ENCODE measurements around the gene SERPIND1. TPM values are rescaled to one million over a fixed set of nuclear protein-coding genes. Genes with fewer than 3 reads are reported as not detected.
A peak's percentile ranks its signal among the peaks of the same experiment; 100 is the strongest.

SERPIND1 gene, protein sequence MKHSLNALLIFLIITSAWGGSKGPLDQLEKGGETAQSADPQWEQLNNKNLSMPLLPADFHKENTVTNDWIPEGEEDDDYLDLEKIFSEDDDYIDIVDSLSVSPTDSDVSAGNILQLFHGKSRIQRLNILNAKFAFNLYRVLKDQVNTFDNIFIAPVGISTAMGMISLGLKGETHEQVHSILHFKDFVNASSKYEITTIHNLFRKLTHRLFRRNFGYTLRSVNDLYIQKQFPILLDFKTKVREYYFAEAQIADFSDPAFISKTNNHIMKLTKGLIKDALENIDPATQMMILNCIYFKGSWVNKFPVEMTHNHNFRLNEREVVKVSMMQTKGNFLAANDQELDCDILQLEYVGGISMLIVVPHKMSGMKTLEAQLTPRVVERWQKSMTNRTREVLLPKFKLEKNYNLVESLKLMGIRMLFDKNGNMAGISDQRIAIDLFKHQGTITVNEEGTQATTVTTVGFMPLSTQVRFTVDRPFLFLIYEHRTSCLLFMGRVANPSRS
- not detected in 2 replicates for total RNA-seq

GRCh38 chr22:20773793-20774212 lies at the start of gene SERPIND1:
SERPIND1 (plus strand) TSS chr22:20774113; CDS start chr22:20779313, 5,200 bp downstream.
- no peak within 1 kb of the TSS for H3K27ac ChIP-seq (ENCODE audit: low read depth, low read length)
- H3K27me3 ChIP-seq (ENCODE audit: insufficient read depth, low read length), result no peaks in the 10 kb centered on the region
- H3K4me3 ChIP-seq (ENCODE audit: insufficient read depth, low read length), result no peak within 1 kb of the TSS
- no peak within 1 kb of the TSS for H2AFZ ChIP-seq (ENCODE audit: low read length)
- no peaks in the 10 kb centered on the region for H4K20me1 ChIP-seq (ENCODE audit: insufficient read depth, low read length)
- no peak for DNase-seq (ENCODE audit: insufficient read length, low spot score, missing footprints)
- no peaks in the 10 kb centered on the region for H3K9me3 ChIP-seq (ENCODE audit: low read depth, low read length)
- no peak for TF ChIP-seq CTCF (IDR thresholded peaks at IDR 0.05; ENCODE audit: extremely low read depth, low read depth, low read length)
- H3K79me2 ChIP-seq (ENCODE audit: insufficient read depth, low read length), result no peaks in the 10 kb centered on the region
- H3K4me1 ChIP-seq (ENCODE audit: insufficient read depth, low read length), result peaks cover 12% of the 10 kb centered on the region
- no peaks in the 10 kb centered on the region for H3K36me3 ChIP-seq (ENCODE audit: insufficient read depth, low read length)
- no peak within 1 kb of the TSS for H3K4me2 ChIP-seq (ENCODE audit: insufficient read depth, low read length)

- H3K79me2 ChIP-seq (ENCODE audit: insufficient read depth, low read length), result no peaks in the 10 kb centered on the region
- H4K20me1 ChIP-seq (ENCODE audit: insufficient read depth, low read length), result no peaks in the 10 kb centered on the region
- H2AFZ ChIP-seq (ENCODE audit: low read length), result no peak overlapping the region
- H3K27ac ChIP-seq (ENCODE audit: low read depth, low read length), result no peak overlapping the region
- H3K4me2 ChIP-seq (ENCODE audit: insufficient read depth, low read length), result no peak overlapping the region
- peaks cover 29% of the 10 kb centered on the region for H3K36me3 ChIP-seq (ENCODE audit: insufficient read depth, low read length)
- H3K9me3 ChIP-seq (ENCODE audit: low read depth, low read length), result no peaks in the 10 kb centered on the region
- H3K4me1 ChIP-seq (ENCODE audit: insufficient read depth, low read length), result peaks cover 5% of the 10 kb centered on the region
- no peak for TF ChIP-seq CTCF (IDR thresholded peaks at IDR 0.05; ENCODE audit: extremely low read depth, low read depth, low read length)
- no peak overlapping the region for H3K4me3 ChIP-seq (ENCODE audit: insufficient read depth, low read length)
- peak; percentile 44 for DNase-seq (ENCODE audit: insufficient read length, low spot score, missing footprints)
- H3K27me3 ChIP-seq (ENCODE audit: insufficient read depth, low read length), result no peaks in the 10 kb centered on the region
These were observed 49.0 kb upstream of the SERPIND1 start for GRCh38 chr22:20724676-20725454.

DNA sequence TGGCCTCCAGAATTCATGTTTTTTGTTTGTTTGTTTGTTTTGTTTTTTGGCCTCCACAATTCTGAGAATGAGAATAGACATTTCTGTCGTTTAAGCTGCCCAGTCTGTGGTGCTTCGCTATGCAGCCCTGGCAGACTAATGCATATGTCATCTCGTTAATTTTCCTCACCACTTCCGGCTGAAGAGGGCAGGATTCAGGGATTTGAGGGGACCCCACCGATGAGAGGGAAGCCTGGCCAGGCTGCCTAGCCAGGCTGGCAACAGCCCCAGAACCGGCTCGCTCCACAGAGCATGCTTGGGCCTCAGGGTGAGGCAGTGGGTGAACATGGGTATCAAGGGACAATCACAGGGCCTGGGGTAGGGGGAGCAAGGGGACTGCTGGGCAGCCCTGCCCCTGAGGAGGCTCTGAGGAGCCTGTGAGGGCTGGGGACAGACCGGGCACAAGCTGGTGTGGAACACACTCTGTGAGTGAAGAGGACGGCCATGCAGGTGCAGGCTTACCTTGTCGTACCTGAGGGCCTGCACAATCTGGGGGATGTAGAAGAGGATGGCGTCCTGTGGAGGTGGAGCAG lies 47.8 kb upstream of the SERPIND1 start:
- Histone ChIP-seq H3K79me2 (ENCODE audit: insufficient read depth, low read length) (no peaks in the 10 kb centered on the region), H3K36me3 (ENCODE audit: insufficient read depth, low read length) (peaks cover 30% of the 10 kb centered on the region), H3K4me2 (ENCODE audit: insufficient read depth, low read length) (no peak overlapping the region), H3K9me3 (ENCODE audit: low read depth, low read length) (no peaks in the 10 kb centered on the region), H3K4me3 (ENCODE audit: insufficient read depth, low read length) (no peak overlapping the region), H4K20me1 (ENCODE audit: insufficient read depth, low read length) (no peaks in the 10 kb centered on the region), H3K27me3 (ENCODE audit: insufficient read depth, low read length) (no peaks in the 10 kb centered on the region), H3K27ac (ENCODE audit: low read depth, low read length) (no peak overlapping the region), H3K4me1 (ENCODE audit: insufficient read depth, low read length) (peaks cover 5% of the 10 kb centered on the region), H2AFZ (ENCODE audit: low read length) (no peak overlapping the region)
- DNase-seq (ENCODE audit: insufficient read length, low spot score, missing footprints), result peak; percentile 58
- no peak for TF ChIP-seq CTCF (IDR thresholded peaks at IDR 0.05; ENCODE audit: extremely low read depth, low read depth, low read length)
